C4-2B (cell line): Measurements from ENCODE around the gene EPGN.

ENCODE experiments used
- ZFX ChIP-seq: fragments of 450-650 bp; IDR thresholded peaks from 2 replicates; pipeline ENCODE4 v1.6.1; 2017
- TF ChIP-seq, protein P1 (sequence below): fragments of 450-650 bp; conservative IDR thresholded peaks from 2 replicates; pipeline ENCODE4 v1.5.1; 2017; ENCODE audit warnings: mild to moderate bottlenecking

DNA sequence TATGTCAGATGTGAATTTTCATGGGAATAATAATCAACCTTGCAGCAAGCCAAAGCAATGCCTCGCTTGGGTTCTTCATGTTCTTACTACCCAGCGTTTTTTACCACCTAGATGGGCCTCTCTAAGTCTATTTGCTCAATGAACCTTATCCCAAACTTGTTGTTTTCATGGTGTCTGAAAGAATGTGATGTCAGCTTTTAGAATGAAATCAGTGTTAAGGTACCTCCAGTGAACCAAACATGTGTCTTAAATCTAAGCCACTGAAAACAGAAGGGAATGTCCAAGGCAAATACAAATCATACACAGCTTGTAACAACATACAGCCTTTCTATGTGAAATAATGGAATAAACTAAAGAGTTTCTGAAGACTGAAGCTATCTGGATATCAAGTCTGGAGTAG lies 6.7 kb downstream of the EPGN start:
- TF ChIP-seq, protein P1, sequence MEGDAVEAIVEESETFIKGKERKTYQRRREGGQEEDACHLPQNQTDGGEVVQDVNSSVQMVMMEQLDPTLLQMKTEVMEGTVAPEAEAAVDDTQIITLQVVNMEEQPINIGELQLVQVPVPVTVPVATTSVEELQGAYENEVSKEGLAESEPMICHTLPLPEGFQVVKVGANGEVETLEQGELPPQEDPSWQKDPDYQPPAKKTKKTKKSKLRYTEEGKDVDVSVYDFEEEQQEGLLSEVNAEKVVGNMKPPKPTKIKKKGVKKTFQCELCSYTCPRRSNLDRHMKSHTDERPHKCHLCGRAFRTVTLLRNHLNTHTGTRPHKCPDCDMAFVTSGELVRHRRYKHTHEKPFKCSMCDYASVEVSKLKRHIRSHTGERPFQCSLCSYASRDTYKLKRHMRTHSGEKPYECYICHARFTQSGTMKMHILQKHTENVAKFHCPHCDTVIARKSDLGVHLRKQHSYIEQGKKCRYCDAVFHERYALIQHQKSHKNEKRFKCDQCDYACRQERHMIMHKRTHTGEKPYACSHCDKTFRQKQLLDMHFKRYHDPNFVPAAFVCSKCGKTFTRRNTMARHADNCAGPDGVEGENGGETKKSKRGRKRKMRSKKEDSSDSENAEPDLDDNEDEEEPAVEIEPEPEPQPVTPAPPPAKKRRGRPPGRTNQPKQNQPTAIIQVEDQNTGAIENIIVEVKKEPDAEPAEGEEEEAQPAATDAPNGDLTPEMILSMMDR = no peak
- TF ChIP-seq ZFX = no peak
